Sigmoid colon (tissue), 7 donors: ENCODE measurements around the gene MEI1. TPM values are rescaled to one million over a fixed set of nuclear protein-coding genes. Genes with fewer than 3 reads are reported as not detected.

Experiments
- DNase-seq: peaks from one replicate; pipeline ENCODE4 v3.0.0-alpha.2; 2019
- H3K27ac ChIP-seq, 4 donors: fragments of 200-600 bp; sonication (generic); one replicate each; pipeline ENCODE4 v1.5.1; 2016 to 2019; ENCODE audit warnings: mild to moderate bottlenecking in 1 of 4
- H3K27me3 ChIP-seq, 3 donors: fragments of 200-600 bp; sonication (generic); one replicate each; pipeline ENCODE4 v1.5.1; 2019; ENCODE audit warnings: mild to moderate bottlenecking in 1 of 3
- H3K36me3 ChIP-seq, 4 donors: fragments of 200-600 bp; sonication (generic); one replicate each; pipeline ENCODE4 v1.5.1; 2016 to 2019
- H3K4me1 ChIP-seq, 4 donors: fragments of 200-600 bp; sonication (generic); one replicate each; pipeline ENCODE4 v1.5.1; 2017 to 2019
- H3K4me3 ChIP-seq, 4 donors: fragments of 200-600 bp; sonication (generic); one replicate each; pipeline ENCODE4 v1.5.1; 2017 to 2019; ENCODE audit warnings: mild to moderate bottlenecking in 2 of 4, moderate library complexity in 1 of 4
- H3K9me3 ChIP-seq, 4 donors: fragments of 200-600 bp in 3 of 4; sonication (generic) in 3 of 4; one replicate each; pipeline versions ENCODE4 v1.5.1 to v1.6.1; 2013 to 2019
- CTCF ChIP-seq, 4 experiments: fragments of 450-650 bp in 3 of 4; fragments of 200-600 bp in 1 of 4; IDR thresholded peaks; one replicate each; pipeline ENCODE4 v1.5.1; 2016 to 2019; ENCODE audit warnings: antibody characterized with exemption in 4 of 4, mild to moderate bottlenecking in 3 of 4, moderate library complexity in 2 of 4
- EP300 ChIP-seq, 4 donors: sonication (generic); formaldehyde crosslinking; IDR thresholded peaks; one replicate each; pipeline ENCODE4 v1.6.1; 2017; ENCODE audit warnings: antibody characterized with exemption in 4 of 4
- POLR2A ChIP-seq, 2 donors: fragments of 450-650 bp; IDR thresholded peaks; one replicate each; pipeline ENCODE4 v1.6.1; 2016; ENCODE audit warnings: antibody characterized with exemption in 2 of 2, mild to moderate bottlenecking in 2 of 2, moderate library complexity in 2 of 2
- POLR2AphosphoS5 ChIP-seq, 4 donors: sonication (generic); formaldehyde crosslinking; IDR thresholded peaks; one replicate each; pipeline ENCODE4 v1.6.1; 2017; ENCODE audit warnings: antibody characterized with exemption in 4 of 4
- WGBS, 2 donors: extraction: QIAGEN DNeasy Blood & Tissue Kit; methylation state at CpG; one replicate each; pipeline ENCODE4 v1.1.7; 2013; 5-methylcytosine and 5-hydroxymethylcytosine counted together
- intact Hi-C: fragments of 100-400 bp; cut with DNase I; formaldehyde crosslinking; loops from one replicate; pipeline ENCODE4 v1.15.1; 2023
- polyA plus RNA-seq, 3 donors: library from polyadenylated mRNA; stranded (reverse); fragments of 200-250 nt; gene quantifications; one replicate each; pipeline ENCODE4 v1.2.3, GENCODE V29; 2013
- total RNA-seq, 4 donors: library from RNA; depleted of rRNA; stranded (reverse); fragments of >200 nt; gene quantifications; one replicate each; pipeline ENCODE4 v1.1.0, GENCODE V29; 2016
- donor health status: healthy with polysubstance abuse.
- donor health status: Bipolar disorder and iron deficiency.
- donor health status: healthy.

The MEI1 gene
- total and polyA plus RNA-seq, 7 donors, result 0.54 to 6.4 (median 1.2) TPM; not detected in 2

- TF ChIP-seq POLR2AphosphoS5 (IDR thresholded peaks at IDR 0.05) (no peak), EP300 (IDR thresholded peaks at IDR 0.05) (no peak), POLR2A (IDR thresholded peaks at IDR 0.05) (no peak), CTCF (IDR thresholded peaks at IDR 0.05) (no peak)
- no peak for DNase-seq
- Histone ChIP-seq H3K9me3 (no peaks in the 10 kb centered on the region), H3K27me3 (no peaks in the 10 kb centered on the region), H3K4me1 (peaks cover 0 to under 1% (median 0%) of the 10 kb centered on the region in 4 donors), H3K4me3 (no peak overlapping the region), H3K27ac (no peak overlapping the region), H3K36me3 (no peaks in the 10 kb centered on the region)
- intact Hi-C loops, result no loop called here
- WGBS, 2 donors, result 98% methylated on average over 3 of the region's 3 CpGs
These were observed 94.6 kb downstream of the MEI1 start for GRCh38 chr22:41793871-41794270.

- H3K27me3 ChIP-seq, result no peaks in the 10 kb centered on the region
- H3K4me1 ChIP-seq, result peaks cover 0 to 27% (median 21%) of the 10 kb centered on the region in 4 donors
- H3K9me3 ChIP-seq, result no peaks in the 10 kb centered on the region
- WGBS, 2 donors, result 97% methylated on average over 2 of the region's 2 CpGs
- intact Hi-C loops, result no loop called here
- no peak for DNase-seq
- peak overlapping the region in 2 of 4 donors; percentile 88 to 92 for H3K27ac ChIP-seq
- H3K36me3 ChIP-seq, result no peaks in the 10 kb centered on the region
- H3K4me3 ChIP-seq, result no peak overlapping the region
- no peak for TF ChIP-seq CTCF (IDR thresholded peaks at IDR 0.05)
- TF ChIP-seq POLR2AphosphoS5 (IDR thresholded peaks at IDR 0.05), result no peak
- no peak for TF ChIP-seq EP300 (IDR thresholded peaks at IDR 0.05)
- no peak for TF ChIP-seq POLR2A (IDR thresholded peaks at IDR 0.05)
These were observed 99.4 kb downstream of the MEI1 start for GRCh38 chr22:41798736-41799135.

- Histone ChIP-seq H3K36me3 (no peaks in the 10 kb centered on the region), H3K27me3 (no peaks in the 10 kb centered on the region), H3K9me3 (no peaks in the 10 kb centered on the region), H3K4me3 (peak overlapping the region; percentile 63 to 92 (median 84)), H3K4me1 (peaks cover 0 to 27% (median 21%) of the 10 kb centered on the region in 4 donors), H3K27ac (peak overlapping the region; percentile 88 to 92 (median 88))
- intact Hi-C loops, result loop anchor here (2.0 kb wide), 1 partner anchor 33 kb away; the partner anchor contains the start of gene SREBF2
- 23 to 28% methylated on average over 38 of the region's 38 CpGs for WGBS, 2 donors
- peak; percentile 70 for DNase-seq
- TF ChIP-seq POLR2A (IDR thresholded peaks at IDR 0.05) (no peak), CTCF (IDR thresholded peaks at IDR 0.05) (peak in 1 of 4 experiments; percentile 17), EP300 (IDR thresholded peaks at IDR 0.05) (no peak), POLR2AphosphoS5 (IDR thresholded peaks at IDR 0.05) (no peak)
These were observed 100.4 kb downstream of the MEI1 start for GRCh38 chr22:41799486-41800347.

GRCh38 chr22:41800348-41801146, 101.2 kb downstream of the MEI1 start, which contains the start of gene CCDC134:
TSS of gene CCDC134 (plus strand) at chr22:41800679. CDS start at chr22:41808891, 8,212 bp downstream.
- Histone ChIP-seq H3K9me3 (no peaks in the 10 kb centered on the region), H3K4me1 (peaks cover 0 to 27% (median 21%) of the 10 kb centered on the region in 4 donors), H3K36me3 (no peaks in the 10 kb centered on the region), H3K4me3 (peak within 1 kb of the TSS; percentile 63 to 92 (median 84)), H3K27ac (peak within 1 kb of the TSS; percentile 88 to 92 (median 88)), H3K27me3 (no peaks in the 10 kb centered on the region)
- no peak for TF ChIP-seq CTCF (IDR thresholded peaks at IDR 0.05)
- TF ChIP-seq POLR2A (IDR thresholded peaks at IDR 0.05), result peak; percentile 59 to 70
- peak; percentile 76 to 94 (median 92) for TF ChIP-seq POLR2AphosphoS5 (IDR thresholded peaks at IDR 0.05)
- TF ChIP-seq EP300 (IDR thresholded peaks at IDR 0.05), result no peak
- WGBS, 2 donors, result 0% methylated on average over 52 of the region's 52 CpGs
- intact Hi-C loops, result loop anchor here (2.0 kb wide), 1 partner anchor 32 kb away; the partner anchor contains the start of gene SREBF2
- peak; percentile 95 for DNase-seq
